OCI-LY3 (cell line): ENCODE data around the gene DENND4A.

Experiments used
- CTCF ChIP-seq: fragments of 200-600, 300-600 bp; sonication (generic); IDR thresholded peaks from 2 replicates; pipeline ENCODE4 v1.5.1; 2014; ENCODE audit warnings: antibody characterized with exemption, low read length, low read depth
- EZH2phosphoT487 ChIP-seq: fragments of 200-600 bp; shearing (Covaris generic); IDR thresholded peaks from 2 replicates; pipeline ENCODE4 v1.6.1; 2018; ENCODE audit warnings: antibody characterized with exemption, mixed run types, low read depth

- TF ChIP-seq CTCF (no peak), EZH2phosphoT487 (no peak)
Observed at GRCh38 chr15:65812467-65812866, 20.4 kb upstream of the DENND4A start.
